HG02798 (cell line): ENCODE data around the gene CORO6.

Source experiments
- ATAC-seq: cut with Tn5 transposase; IDR thresholded peaks from one replicate; pipeline ENCODE4 v1.9.1; 2021; ENCODE audit warnings: mild to moderate bottlenecking; ENCODE audit not compliant: unreplicated experiment, poor library complexity

Gene CORO6

GRCh38 chr17:29592850-29593551, 29.7 kb downstream of the CORO6 start, which contains the start of gene ANKRD13B:
TSS of gene ANKRD13B (plus strand) at chr17:29593132. CDS start at chr17:29593622, 490 bp downstream.
- no peak for ATAC-seq

- ATAC-seq: peak; percentile 30
Measured at GRCh38 chr17:29591737-29592608, 30.7 kb downstream of the CORO6 start.

GRCh38 chr17:29591146-29591736, 31.5 kb downstream of the CORO6 start:
- no peak for ATAC-seq

- ATAC-seq: no peak
Measured at GRCh38 chr17:29590411-29591145, 32.1 kb downstream of the CORO6 start.

GRCh38 chr17:29589524-29590410, 32.9 kb downstream of the CORO6 start, which contains the start of gene GIT1:
TSS of gene GIT1 (minus strand) at chr17:29589648. CDS start at chr17:29589378, 270 bp downstream.
- peak; percentile 73 for ATAC-seq

GRCh38 chr17:29588562-29589411, 33.9 kb downstream of the CORO6 start:
- peak; percentile 15 for ATAC-seq

GRCh38 chr17:29588017-29588561, 34.6 kb downstream of the CORO6 start:
- ATAC-seq: no peak

- no peak for ATAC-seq
Measured at GRCh38 chr17:29587591-29587990, 35.1 kb downstream of the CORO6 start.

GRCh38 chr17:29586676-29587469, 35.8 kb downstream of the CORO6 start:
- ATAC-seq: no peak

GRCh38 chr17:29585080-29585751, 37.5 kb downstream of the CORO6 start:
- ATAC-seq: no peak

GRCh38 chr17:29584452-29585079, 38.1 kb downstream of the CORO6 start:
- ATAC-seq: no peak

GRCh38 chr17:29583324-29584248, 39.1 kb downstream of the CORO6 start:
- no peak for ATAC-seq

- ATAC-seq: no peak
Measured at GRCh38 chr17:29582772-29583171, 39.9 kb downstream of the CORO6 start.

- ATAC-seq: no peak
Measured at GRCh38 chr17:29582254-29582765, 40.4 kb downstream of the CORO6 start.
